PC-9 (cell line): Measurements from ENCODE around the gene COX10. TPM values are rescaled to one million over a fixed set of nuclear protein-coding genes. Genes with fewer than 3 reads are reported as not detected.

Source experiments
- BruUV-seq: library from RNA; stranded (reverse); fragments of 400-500 nt; replicated peaks from 2 replicates; lab custom pipeline; 2021; lab: Mats Ljungman, UMichigan
- CTCF ChIA-PET: fragments of 300-600 bp; sonication (Branson Sonifier 250); formaldehyde crosslinking; loops from one replicate; lab custom pipeline; 2022; ENCODE audit warnings: antibody characterized with exemption; lab: Charles Lee
- POLR2A ChIA-PET: fragments of 300-600 bp; sonication (Branson Sonifier 250); formaldehyde crosslinking; loops from one replicate; lab custom pipeline; 2022; ENCODE audit warnings: antibody characterized with exemption; ENCODE audit not compliant: unreplicated experiment; lab: Charles Lee
- DNase-seq, 2 experiments: peaks; one replicate each; pipeline versions ENCODE4 v3.0.0 to v3.0.0-alpha.2; 2015 to 2022; ENCODE audit warnings: mixed read lengths in 1 of 2
- H2AFZ ChIP-seq: fragments of 200-600 bp; sonication (generic); 2 replicates; pipeline ENCODE4 v1.8.1; 2017; ENCODE audit warnings: antibody characterized with exemption
- H3F3A ChIP-seq: fragments of 200-600 bp; sonication (generic); 2 replicates; pipeline ENCODE4 v1.8.1; 2017; ENCODE audit warnings: antibody characterized with exemption, mild to moderate bottlenecking, low read depth; ENCODE audit not compliant: insufficient read depth
- H3K27ac ChIP-seq: fragments of 200-600 bp; sonication (generic); 2 replicates; pipeline ENCODE4 v1.6.1; 2016; ENCODE audit warnings: mixed run types
- H3K27me3 ChIP-seq: fragments of 200-600 bp; sonication (generic); 2 replicates; pipeline ENCODE4 v1.6.1; 2016; ENCODE audit warnings: low read depth, mixed run types; ENCODE audit not compliant: insufficient read depth
- H3K36me3 ChIP-seq: fragments of 200-600 bp; sonication (generic); 2 replicates; pipeline ENCODE4 v1.6.1; 2016; ENCODE audit warnings: low read depth, mixed run types
- H3K4me1 ChIP-seq: fragments of 200-600 bp; sonication (generic); replicated peaks from 2 replicates; pipeline ENCODE4 v1.6.1; 2016; ENCODE audit warnings: mixed run types; ENCODE audit not compliant: insufficient read depth
- H3K4me2 ChIP-seq: fragments of 200-600 bp; sonication (generic); 2 replicates; pipeline ENCODE4 v1.6.1; 2017; ENCODE audit warnings: mixed run types
- H3K4me3 ChIP-seq: fragments of 200-600 bp; sonication (generic); 2 replicates; pipeline ENCODE4 v1.6.1; 2016; ENCODE audit warnings: mixed run types
- H3K79me2 ChIP-seq: fragments of 200-600 bp; sonication (generic); 2 replicates; pipeline ENCODE4 v1.6.1; 2017; ENCODE audit warnings: low read depth, mixed run types
- H3K9me2 ChIP-seq: fragments of 200-600 bp; sonication (generic); 2 replicates; pipeline ENCODE4 v1.8.1; 2017; ENCODE audit warnings: mild to moderate bottlenecking; ENCODE audit not compliant: insufficient read depth
- H3K9me3 ChIP-seq: fragments of 200-600 bp; sonication (generic); 2 replicates; pipeline ENCODE4 v1.8.1; 2016; ENCODE audit warnings: low read depth; ENCODE audit not compliant: insufficient read depth
- H4K20me1 ChIP-seq: fragments of 200-600 bp; sonication (generic); 2 replicates; pipeline ENCODE4 v1.8.1; 2017; ENCODE audit not compliant: insufficient read depth
- EZH2 ChIP-seq: fragments of 200-600 bp; sonication (generic); IDR thresholded peaks from 2 replicates; pipeline ENCODE4 v1.8.0; 2017; ENCODE audit warnings: antibody characterized with exemption, low read depth
- intact Hi-C: fragments of 100-400 bp; cut with micrococcal nuclease; formaldehyde crosslinking; loops from one replicate; pipeline ENCODE4 v1.10.0; 2022; ENCODE audit not compliant: unreplicated experiment
- total RNA-seq: library from RNA; stranded (reverse); gene quantifications from 2 replicates; pipeline ENCODE4 v1.2.3, GENCODE V29; 2021
- TF ChIP-seq, protein P1 (sequence below): fragments of 200-600 bp; sonication (generic); conservative IDR thresholded peaks from 2 replicates; pipeline ENCODE4 v1.6.1; 2017; ENCODE audit warnings: mixed run types, antibody characterized with exemption, mild to moderate bottlenecking, moderate library complexity

Gene COX10
- total RNA-seq, 1 experiment from 2014 or later = 22.6 TPM

DNA sequence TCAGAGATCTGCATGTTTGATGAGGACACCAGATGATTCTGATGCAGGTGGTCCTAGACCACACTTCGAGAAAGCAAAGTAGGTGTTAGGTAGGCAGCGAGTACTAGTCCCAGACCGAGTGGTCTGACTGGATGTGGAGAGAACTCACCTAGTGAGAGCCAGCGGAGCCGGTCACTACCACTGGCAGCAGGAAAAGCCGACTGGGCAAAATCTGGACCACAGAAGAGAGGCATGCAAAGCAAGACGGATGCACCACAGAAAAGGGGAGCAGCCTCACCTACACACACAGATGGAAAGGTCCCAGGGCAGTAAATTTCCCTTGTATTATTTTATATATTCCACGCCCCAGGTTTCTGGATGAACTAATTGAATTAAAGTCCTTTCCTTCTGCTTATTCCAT lies 13.5 kb downstream of the COX10 start:
- Histone ChIP-seq H3K4me1 (no peaks in the 10 kb centered on the region), H3K27ac (no peak overlapping the region), H3K4me2 (no peak overlapping the region), H3K9me2 (no peaks in the 10 kb centered on the region), H3K9me3 (no peaks in the 10 kb centered on the region), H3K79me2 (no peaks in the 10 kb centered on the region), H3K27me3 (no peaks in the 10 kb centered on the region), H4K20me1 (no peaks in the 10 kb centered on the region; the same call in 1 of the 2 replicates), H2AFZ (no peak overlapping the region), H3K4me3 (no peak overlapping the region), H3K36me3 (no peaks in the 10 kb centered on the region), H3F3A (no peaks in the 10 kb centered on the region)
- ChIA-PET CTCF (no interaction called here), POLR2A (no interaction called here)
- DNase-seq = no peak
- no peak for TF ChIP-seq EZH2
- intact Hi-C loops = no loop called here
- no TSS peak for BruUV-seq

DNA sequence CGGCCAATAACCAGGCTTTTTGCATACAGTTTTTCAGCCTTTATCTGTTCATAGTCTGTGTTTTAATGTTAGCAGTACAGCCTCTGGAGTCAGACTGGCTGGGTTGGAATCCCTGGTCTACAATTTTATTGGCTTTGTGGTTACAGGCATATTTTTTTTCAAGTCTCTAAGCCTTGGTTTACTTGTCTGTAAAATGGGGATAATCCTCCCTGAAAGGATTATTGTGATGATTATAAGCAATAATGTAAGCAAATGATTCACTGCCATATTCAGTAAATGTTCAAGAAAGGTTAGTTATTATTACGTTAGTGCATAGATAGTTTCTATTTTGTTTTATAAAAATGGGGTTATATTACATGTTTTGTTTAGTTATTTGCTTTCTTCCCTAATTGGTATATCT lies 15.7 kb downstream of the COX10 start:
- H3K9me3 ChIP-seq = no peaks in the 10 kb centered on the region
- CTCF ChIA-PET = no interaction called here
- no peak overlapping the region for H3K4me3 ChIP-seq
- H4K20me1 ChIP-seq = no peaks in the 10 kb centered on the region; the same call in 1 of the 2 replicates
- no peaks in the 10 kb centered on the region for H3K9me2 ChIP-seq
- POLR2A ChIA-PET = no interaction called here
- H3K4me2 ChIP-seq = no peak overlapping the region
- BruUV-seq = no TSS peak
- no peaks in the 10 kb centered on the region for H3K36me3 ChIP-seq
- intact Hi-C loops = no loop called here
- H3K79me2 ChIP-seq = no peaks in the 10 kb centered on the region
- H2AFZ ChIP-seq = no peak overlapping the region
- H3K27ac ChIP-seq = no peak overlapping the region
- no peaks in the 10 kb centered on the region for H3K27me3 ChIP-seq
- H3F3A ChIP-seq = no peaks in the 10 kb centered on the region
- TF ChIP-seq, protein P1, sequence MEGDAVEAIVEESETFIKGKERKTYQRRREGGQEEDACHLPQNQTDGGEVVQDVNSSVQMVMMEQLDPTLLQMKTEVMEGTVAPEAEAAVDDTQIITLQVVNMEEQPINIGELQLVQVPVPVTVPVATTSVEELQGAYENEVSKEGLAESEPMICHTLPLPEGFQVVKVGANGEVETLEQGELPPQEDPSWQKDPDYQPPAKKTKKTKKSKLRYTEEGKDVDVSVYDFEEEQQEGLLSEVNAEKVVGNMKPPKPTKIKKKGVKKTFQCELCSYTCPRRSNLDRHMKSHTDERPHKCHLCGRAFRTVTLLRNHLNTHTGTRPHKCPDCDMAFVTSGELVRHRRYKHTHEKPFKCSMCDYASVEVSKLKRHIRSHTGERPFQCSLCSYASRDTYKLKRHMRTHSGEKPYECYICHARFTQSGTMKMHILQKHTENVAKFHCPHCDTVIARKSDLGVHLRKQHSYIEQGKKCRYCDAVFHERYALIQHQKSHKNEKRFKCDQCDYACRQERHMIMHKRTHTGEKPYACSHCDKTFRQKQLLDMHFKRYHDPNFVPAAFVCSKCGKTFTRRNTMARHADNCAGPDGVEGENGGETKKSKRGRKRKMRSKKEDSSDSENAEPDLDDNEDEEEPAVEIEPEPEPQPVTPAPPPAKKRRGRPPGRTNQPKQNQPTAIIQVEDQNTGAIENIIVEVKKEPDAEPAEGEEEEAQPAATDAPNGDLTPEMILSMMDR = no peak
- TF ChIP-seq EZH2 = no peak
- no peak for DNase-seq
- H3K4me1 ChIP-seq = no peaks in the 10 kb centered on the region

DNA sequence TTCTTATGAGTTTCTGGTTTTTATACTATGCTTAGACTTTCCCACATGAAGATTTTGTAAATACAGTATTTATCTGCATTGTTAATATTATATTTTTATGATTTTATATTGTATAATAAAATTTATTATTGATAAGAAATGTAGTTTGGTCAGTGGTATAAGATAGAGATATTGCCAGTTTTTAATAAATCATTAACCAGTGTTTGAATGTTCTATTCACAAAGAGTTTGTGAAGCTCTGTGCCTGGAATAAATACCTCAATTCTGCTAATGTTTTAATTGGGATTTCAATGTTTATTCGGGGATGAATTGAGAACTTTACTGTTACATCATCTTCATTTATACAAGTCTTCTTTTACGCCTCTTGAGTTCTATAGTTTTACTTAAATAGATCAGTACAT lies 16.9 kb downstream of the COX10 start:
- Histone ChIP-seq H3K9me2 (no peaks in the 10 kb centered on the region), H3K36me3 (no peaks in the 10 kb centered on the region), H3K9me3 (no peaks in the 10 kb centered on the region), H3K4me2 (no peak overlapping the region), H4K20me1 (no peaks in the 10 kb centered on the region; the same call in 1 of the 2 replicates), H3K79me2 (no peaks in the 10 kb centered on the region), H2AFZ (no peak overlapping the region), H3K27me3 (no peaks in the 10 kb centered on the region), H3F3A (no peaks in the 10 kb centered on the region), H3K4me3 (no peak overlapping the region), H3K4me1 (no peaks in the 10 kb centered on the region), H3K27ac (no peak overlapping the region)
- intact Hi-C loops = no loop called here
- TF ChIP-seq, protein P1 = no peak
- TF ChIP-seq EZH2 = no peak
- no peak for DNase-seq
- ChIA-PET CTCF (no interaction called here), POLR2A (no interaction called here)
- BruUV-seq = no TSS peak

- H3K9me2 ChIP-seq = no peaks in the 10 kb centered on the region
- H3K36me3 ChIP-seq = no peaks in the 10 kb centered on the region
- H3K27me3 ChIP-seq = no peaks in the 10 kb centered on the region
- H2AFZ ChIP-seq = no peak overlapping the region
- TF ChIP-seq, protein P1 = no peak
- no peak for TF ChIP-seq EZH2
- no peak overlapping the region for H3K27ac ChIP-seq
- no peak for DNase-seq
- H3K4me2 ChIP-seq = no peak overlapping the region
- H3K79me2 ChIP-seq = no peaks in the 10 kb centered on the region
- ChIA-PET CTCF (no interaction called here), POLR2A (no interaction called here)
- H3K4me3 ChIP-seq = no peak overlapping the region
- H3F3A ChIP-seq = no peaks in the 10 kb centered on the region
- no peaks in the 10 kb centered on the region for H3K9me3 ChIP-seq
- BruUV-seq = no TSS peak
- no peaks in the 10 kb centered on the region for H3K4me1 ChIP-seq
- no peaks in the 10 kb centered on the region; the same call in 1 of the 2 replicates for H4K20me1 ChIP-seq
- intact Hi-C loops = no loop called here
Measured at GRCh38 chr17:14089179-14089578, 19.9 kb downstream of the COX10 start.
